Activated CD4-positive, alpha-beta T cell treated with anti-CD3 and anti-CD28 coated beads, Interleukin-2, amount 50 U/mL, for 16 hours (primary cell): ENCODE measurements around the gene KRTAP9-7.

ENCODE experiments used
- DNase-seq: peaks from one replicate; pipeline ENCODE4 v3.0.0-alpha.2; 2020

Gene KRTAP9-7

DNA sequence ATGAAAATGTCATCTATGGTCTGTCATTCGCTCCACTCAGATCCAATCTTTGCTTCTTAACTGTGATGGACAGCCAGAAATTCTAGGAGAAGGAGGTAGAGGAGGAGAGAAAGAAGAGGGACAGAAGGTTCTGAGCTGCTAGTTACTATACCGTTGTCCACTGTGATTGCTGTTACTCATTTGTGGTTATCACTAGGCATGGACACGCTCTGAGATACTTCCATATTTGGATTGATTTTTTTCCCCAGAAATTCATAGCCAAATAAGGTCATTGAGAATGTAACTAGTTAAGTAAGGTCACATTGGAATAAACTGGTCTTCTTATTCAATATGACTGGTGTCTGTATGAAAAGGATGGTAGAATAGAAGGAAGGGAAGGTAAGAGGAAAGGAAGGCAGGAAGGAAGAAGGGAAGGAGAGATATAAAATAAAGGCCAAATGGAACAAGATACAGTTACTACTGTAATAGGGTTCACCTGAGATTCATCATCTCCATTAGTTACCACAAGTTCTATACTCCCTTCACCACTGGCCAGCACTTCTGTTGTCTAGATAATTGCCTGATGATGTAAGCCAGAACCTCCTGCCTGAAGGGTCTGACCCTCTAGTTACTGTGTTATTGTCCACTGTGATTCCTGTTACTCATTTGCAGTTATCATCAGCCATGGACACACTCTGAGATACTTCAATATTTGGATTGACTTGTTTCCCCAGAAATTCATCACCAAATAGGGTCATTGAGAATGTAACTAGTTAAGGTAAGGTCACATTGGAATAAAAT lies 2.9 kb downstream of the KRTAP9-7 start:
- no peak for DNase-seq

DNA sequence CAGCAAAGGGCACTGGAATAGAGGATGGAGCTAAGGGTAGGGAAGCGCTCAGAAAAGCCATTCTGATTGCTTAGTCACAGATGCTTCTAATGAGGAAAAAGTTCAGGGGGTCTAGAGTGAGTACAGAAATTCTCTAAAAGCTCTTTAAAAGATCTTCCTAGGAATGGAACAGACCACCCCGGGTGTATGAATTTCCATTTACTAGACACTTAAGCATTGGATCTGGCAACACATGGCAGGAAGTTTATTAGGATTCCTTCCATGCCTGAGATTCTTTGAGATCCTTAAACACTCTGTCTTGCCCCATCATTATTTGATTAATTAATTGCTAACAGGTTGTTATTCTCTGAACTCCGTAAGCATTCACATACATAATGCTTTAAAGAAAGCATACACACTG lies 8.5 kb downstream of the KRTAP9-7 start:
- no peak for DNase-seq

DNA sequence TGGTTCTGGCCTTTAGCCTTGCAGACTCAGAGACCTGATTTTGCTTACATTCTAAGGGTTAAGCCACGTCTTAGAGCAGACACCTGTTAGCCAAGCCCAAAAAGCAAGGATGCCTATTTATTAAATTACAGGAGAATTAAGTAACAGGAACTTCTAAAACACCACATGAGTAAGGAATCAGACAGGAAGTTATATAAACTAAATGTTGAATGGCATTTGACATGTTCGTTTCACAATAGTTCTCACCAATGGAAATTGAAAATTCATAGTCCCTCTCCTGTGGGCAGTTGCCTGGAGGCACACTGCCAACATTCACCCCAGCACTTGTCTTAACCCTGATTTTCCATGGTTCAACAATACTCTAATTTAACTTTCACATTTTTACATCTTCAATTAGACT lies 9.0 kb downstream of the KRTAP9-7 start:
- no peak for DNase-seq

DNA sequence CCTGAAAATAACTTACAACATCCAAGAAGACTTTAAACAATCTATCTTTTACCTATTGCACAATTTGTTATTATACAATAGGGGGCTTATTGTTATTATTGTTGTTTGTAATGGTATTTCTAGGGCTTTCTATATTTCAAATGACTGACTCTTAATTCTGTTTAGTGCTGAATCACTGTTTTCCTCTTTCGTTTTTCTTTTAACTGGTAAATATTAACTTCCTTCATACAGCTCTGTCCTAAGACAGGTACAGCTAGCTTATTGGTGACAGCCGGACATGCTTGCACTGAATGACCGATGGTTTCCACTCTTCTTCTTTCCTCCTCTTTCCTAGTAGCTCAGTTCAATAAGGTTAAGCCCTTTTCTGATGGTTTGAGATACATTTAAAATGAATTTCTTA lies 11.6 kb downstream of the KRTAP9-7 start:
- no peak for DNase-seq

DNA sequence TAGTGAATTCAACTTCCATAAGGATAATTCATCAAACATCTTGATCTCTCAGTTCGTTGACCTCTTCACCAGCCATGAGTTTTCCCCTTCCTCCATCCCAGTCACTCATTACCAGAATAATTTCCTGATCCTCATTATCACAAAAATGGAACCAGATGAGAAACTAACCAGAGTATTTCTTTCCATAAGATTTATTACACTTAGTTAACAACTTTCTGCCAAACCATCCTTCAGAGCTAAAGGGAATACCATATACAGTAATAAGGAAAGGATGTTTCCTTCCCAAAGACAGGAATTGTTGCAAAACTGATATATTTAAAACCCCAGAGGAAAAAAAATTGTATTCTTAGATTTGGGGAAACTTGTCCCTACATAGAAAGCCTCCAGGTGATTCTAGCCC lies 18.5 kb downstream of the KRTAP9-7 start:
- no peak for DNase-seq

DNA sequence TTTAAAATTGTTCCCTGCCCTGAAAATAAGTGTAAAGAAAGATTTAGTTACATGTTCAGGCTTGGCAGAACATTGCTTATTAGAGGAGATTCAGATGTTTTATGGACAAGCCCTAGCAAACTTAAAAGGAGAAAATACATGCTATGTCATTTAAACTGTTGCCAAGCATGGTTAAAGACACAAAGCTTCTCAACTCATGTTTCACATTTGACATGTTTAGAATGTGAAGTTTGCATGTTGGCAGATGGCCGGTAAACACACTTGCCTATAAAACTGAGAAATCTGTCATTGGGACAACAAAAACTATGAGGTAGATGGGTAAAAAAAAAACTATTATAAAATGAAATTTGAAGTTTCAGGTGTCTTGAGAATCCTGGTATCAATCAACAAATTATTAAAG lies 21.3 kb downstream of the KRTAP9-7 start:
- DNase-seq: no peak

DNA sequence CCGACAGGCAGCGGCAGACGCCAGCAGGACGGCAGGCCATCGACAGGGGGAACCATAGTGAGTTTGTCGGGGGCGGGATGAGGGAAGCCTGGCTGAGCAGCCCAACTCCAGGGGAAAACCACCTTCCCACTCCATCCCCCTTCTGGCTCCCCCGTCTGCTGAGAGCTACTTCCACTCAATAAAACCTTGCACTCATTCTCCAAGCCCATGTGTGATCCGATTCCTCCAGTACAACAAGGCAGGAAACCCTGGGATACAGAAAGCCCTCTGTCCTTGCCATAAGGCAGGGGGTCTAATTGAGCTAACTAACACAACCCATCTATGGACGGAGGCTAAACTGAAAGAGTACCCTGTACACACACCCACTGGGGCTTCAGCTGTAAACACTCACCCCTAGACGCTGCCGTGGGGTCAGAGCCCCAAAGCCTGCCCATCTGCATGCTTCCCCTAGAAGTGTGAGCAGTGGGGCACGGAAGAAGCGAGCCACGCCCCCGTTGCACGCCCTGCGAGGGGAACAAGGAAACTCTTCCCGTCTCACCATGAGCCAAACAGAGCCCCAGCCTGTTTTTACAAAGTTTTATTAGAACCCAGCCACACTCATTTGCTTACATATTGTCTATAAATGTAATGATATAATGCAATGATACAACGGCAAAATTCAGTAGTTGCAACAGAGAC lies 23.1 kb downstream of the KRTAP9-7 start:
- DNase-seq: no peak

DNA sequence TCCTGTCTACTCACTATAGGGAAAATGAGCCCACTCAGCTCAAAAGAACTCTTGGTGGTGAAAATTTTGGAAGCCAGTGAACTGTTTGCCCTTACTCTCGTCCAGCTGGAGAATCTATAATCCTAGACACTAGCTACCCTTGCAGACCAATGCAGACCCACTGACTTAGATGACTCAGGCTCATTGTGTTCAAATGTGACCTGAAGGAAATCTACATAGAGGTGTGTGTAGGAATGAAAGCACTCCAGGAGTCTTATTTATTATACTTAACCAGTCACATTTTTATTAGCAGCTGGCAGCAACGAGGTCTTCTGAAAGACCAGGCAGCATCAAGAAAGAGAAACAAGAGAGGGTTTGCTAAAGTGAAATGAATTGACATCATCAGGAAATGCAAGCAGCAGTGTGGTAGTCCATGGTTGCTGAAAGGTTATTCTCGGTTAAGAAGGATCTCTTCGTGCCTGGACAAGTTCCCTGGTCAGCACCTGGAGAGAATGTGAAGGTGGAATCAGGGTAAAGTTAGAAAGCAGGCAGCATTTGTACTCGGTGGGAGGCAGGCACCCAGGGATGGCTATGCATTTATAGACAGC lies 25.8 kb downstream of the KRTAP9-7 start:
- DNase-seq: no peak

DNA sequence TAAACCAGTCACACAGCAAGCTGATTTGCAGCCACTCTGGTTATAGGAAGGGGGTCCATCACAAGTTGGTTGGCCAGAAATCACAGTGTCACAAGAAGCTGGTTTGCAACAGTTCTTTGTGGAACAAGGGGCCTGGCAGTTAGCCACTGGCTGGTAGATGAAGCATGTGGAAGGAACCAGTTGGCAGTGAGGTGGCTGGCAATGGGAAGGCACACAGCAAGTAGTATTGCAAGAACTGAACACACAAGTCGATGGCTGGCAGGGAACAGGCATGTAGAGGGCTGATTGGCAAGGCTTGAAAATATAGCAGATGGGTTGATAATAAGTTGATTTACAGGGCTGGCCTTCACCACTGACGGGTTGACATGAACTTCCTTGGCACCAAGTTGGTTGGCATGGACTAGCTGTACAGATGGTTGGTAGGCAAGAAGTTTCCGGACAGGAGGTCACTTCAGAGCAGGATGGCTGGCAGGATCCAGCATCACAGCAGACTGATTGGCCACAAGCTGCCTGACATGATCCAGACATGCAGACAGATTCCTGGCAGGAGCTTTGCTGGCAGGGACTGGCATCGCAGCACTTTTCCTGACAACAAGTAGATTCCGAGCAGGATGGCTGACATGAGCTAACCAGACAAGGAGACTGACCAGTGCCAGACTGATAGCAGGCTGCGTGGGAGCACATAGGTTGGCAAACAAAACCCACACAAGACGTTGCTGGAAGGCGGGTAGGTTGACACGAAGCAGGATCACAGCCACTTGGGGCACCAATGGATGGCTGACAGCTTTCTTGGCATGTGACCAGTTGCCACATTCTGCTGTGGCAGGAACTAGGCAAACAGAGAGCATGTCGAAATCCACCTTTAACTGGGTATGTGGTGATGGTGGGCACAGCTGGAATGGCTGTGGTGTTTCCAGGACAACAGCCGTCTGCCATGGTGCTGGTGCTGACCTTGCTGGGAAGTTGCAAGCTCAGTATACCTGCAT lies 26.7 kb downstream of the KRTAP9-7 start, which contains the start of gene KRTAP29-1:
Gene KRTAP29-1, minus strand, starts transcription at position 936 of the 986 bp plus-strand sequence. Its CDS starts 0 bp downstream, at position 936.
- DNase-seq: no peak

DNA sequence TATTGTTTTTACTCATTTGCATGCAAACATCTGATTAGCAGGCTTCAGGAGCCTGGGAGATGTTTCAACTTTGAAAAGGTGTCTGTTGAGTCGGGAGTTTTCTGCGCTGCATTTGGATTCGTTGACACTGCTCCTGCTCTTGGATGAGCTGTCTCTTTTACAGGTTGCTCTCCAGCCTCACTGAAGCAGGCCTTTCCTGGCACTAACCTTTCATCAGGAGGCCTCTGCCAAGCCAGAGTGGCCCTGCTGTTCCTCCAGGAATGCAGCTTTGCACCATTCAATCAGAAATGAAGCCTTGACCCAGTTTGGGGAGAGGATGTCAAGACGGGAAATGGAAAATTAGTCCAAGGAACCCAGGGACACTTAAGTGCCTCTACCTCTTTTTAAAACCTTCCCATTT lies 27.5 kb downstream of the KRTAP9-7 start:
- DNase-seq: no peak

DNA sequence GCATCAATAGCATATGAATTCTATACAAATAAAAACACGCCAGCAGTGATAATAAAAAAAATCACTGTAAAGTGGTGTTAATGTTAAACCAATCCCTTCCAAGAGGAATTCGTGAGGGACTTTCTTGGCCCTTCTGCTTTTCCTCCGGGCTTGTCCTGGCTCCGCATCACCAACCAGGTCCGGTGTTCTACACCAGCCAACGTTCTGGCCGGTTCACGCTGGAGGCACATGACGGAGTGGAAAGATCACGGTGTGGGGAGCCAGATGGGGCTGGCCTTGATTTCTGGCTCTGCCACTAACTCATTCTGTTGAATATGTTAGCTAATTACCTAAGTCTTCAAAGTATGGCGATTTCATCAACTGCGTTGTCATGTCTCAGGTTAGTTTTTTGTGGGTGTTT lies 28.6 kb downstream of the KRTAP9-7 start:
- no peak for DNase-seq

DNA sequence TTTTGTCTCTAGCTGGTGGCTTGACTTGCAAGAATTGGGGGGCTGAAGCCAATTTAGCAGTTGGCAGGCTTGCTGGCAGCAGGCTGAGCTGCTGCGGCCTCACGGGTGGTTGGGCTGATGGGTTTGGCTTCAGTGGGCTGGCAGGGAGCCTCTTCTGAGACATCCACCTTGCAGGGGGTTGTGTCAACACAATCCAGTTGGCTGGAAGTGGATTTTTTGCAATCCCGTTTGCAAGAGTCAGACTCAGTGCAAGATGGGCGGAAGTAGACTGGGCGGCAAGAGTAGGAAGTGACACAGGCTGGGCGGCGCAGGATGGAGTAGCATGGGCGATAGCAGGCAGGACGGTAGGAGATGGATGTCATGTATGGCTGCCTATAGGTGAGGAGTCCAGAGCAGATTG lies 32.1 kb downstream of the KRTAP9-7 start:
- no peak for DNase-seq

DNA sequence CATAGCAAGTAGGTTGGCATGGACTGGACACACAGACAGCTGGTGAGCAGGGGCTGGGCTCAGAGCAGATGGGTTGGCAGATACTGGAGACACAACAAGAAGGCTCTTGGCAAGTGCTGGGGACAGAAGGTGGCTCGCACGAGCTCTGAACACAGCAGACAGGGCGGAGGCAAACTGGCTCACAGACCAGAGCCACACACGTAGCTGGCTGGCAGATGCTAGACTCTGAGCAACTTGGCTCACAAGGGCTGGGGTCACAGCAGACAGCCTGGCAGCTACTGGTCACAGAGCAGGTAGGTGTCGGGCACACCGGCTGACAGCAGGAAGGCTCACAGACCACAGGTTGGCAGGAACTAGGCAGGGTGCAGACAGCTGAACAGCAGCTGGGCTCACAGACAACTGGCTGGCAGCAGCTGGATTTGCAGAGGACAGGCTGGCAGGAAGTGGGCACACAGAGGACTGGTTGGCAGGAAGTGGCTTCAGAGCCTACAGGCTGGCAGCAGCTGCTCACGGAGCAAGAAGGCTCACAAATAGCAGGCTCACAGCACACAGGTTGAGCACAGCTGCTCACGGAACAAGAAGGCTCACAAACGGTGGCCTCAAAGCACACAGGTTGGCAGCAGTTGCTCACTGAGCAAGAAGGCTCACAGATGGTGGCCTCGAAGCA lies 32.9 kb downstream of the KRTAP9-7 start:
- DNase-seq: peak; percentile 83

DNA sequence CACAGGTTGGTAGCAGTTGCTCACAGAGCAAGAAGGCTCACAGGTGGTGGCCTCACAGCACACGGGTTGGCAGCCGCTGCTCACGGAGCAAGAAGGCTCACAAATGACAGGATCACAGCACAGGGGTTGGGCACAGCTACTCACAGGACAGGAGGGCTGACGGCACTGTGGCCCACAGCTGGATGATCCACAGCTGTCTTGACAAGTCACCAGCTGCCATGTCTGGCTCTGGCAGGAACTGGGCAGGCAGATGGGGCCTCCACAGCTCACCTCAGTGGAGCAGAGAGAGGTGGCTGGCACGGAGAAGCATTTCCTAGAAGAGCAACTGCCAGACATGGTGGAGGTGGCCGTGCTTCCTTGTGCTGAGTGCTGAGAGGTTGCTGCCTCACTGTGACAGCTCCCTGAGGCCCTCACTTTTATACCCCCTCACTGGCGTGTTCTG lies 33.4 kb downstream of the KRTAP9-7 start, which contains the start of gene KRTAP16-1:
Gene KRTAP16-1, minus strand, starts transcription at position 392 of the 442 bp plus-strand sequence. Its CDS starts 56 bp downstream, at position 336.
- DNase-seq: peak; percentile 35

DNA sequence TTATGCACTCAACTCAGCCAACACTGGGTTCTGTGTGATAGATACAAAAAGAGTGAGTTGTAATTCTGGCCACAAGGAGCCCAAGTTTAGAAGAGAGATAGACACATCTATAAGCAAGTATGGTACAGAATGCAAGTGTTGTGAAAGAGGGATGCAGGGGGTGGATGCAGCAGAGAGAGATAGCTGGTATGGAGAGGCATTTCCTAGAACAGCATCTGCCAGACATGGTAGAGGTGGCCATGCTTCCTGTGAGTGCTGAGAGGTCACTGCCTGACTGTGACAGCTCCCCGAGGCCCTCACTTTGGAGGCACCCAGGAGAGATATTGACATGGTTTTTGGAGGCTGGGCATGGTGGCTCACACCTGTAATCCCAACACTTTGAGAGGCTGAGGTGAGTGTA lies 35.6 kb downstream of the KRTAP9-7 start:
- DNase-seq: no peak

DNA sequence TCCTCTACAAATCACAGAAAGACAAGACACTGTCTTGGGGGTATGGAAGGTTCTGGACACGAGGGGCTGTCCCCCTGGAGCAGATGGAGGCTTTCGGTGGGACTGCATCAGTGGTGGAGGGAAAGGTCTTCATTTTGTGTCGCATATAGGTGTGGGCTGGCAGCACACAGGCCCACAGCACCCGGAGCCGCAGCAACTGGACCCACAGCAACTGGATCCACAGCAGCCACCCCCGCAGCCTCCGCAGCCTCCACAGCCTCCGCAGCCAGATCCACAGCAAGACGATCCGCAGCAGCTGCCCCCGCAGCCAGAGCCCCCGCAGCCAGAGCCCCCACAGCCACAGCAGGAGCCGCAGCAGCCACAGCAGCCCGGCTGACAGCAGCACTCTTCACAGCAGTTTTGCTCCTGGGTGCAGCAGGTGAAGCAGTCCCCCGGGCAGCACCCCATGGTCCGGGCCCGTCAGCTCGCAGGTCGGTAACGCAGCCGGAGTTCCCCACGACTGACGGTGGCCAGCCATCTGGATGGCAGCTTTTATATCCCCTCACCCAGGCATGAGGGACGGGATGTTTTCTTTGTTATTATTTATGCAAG lies 39.8 kb downstream of the KRTAP9-7 start, which contains the start of gene KRTAP17-1:
Gene KRTAP17-1, minus strand, starts transcription at position 507 of the 591 bp plus-strand sequence. Its CDS starts 60 bp downstream, at position 447.
- no peak for DNase-seq

DNA sequence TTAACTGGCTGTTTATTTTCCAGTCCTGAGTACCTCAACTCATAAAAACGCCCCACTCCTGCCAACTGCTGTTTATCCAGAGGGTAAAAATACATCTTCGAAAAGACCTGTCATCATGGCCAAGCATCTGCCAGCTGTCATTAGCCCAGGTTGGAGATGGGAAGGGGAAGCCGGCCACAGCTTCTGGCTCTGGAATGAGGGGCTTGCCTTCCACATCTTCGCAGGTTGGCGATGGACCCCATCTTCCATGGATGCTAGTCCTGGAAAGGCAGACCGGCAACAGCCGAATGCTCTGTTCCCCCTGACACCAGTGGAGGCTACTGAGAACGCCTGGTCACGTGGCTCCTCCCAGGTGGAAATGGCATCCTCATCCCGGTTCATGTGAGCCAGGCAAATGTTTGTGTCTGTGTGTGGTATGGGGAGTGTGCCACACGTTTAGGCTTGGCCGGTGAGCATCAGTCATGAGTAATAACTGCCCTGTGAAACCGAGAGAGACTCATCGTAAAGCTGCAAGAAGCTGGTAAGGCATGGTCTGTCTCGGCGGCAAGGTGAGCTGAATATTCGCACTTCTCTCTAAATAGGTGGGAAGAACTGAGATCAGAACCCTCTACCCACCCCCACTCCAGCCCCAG lies 40.4 kb downstream of the KRTAP9-7 start:
- no peak for DNase-seq

DNA sequence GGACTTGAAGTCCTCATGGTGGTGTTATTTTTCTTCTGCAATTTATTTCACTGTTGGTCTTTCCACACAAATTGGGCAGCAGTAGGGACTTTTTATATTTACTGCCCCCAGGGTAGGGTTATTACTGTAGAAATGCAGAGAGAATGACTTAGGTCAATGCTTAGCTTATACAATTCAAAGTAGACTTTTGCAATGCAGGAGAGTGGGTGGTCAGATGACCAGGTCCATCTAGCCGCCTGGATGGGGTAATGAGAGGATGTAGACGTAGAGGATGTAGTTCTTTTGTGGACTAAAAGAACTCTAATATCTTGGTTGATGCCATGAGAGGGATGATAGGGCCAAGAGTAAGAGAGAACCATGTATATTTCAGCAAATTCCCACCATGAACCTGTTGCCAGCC lies 42.7 kb downstream of the KRTAP9-7 start:
- DNase-seq: no peak

DNA sequence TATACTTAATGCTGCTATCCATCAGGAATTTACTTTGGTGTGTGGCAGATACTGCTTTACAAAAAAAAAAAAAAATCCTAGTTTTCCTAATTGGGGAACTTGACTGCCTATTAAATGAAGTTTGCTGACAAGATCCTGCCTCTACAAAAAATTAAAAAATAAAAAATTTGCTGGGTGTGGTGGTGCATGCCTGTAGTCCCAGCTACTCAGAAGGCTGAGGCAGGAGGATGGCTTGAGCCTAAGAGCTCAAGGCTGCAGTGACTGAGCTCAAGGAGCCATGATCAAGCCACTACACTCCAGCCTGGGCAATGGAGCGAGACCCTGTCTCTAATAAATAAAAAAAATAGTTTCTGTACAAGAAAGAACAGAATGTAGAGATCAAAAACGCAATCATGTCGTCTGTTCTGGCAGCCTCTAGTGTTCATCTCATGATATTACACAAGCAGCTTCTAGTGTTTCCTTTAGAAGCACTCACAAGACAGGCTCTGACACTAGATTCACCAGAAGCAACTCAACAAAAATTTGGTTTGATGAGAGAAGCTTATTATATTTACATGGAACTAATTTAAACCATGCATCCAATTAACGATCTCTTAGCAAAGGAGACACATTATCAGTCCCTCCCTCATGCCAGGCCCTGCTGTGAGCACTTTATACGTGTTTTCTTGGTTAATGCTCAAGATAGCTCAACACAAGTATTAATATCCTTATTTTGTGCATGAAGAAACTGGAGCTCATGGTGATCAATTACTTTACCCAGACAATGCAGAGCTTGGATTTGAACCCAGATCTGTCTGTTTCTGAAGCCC lies 46.8 kb downstream of the KRTAP9-7 start:
- peak; percentile 28 for DNase-seq
